Activated CD4-positive, alpha-beta T cell treated with anti-CD3 and anti-CD28 coated beads, Interleukin-2, Interleukin-6, amounts not matched to agents 100 ng/mL and 50 ng/mL, durations not matched to agents 16 hours and 8 hours (primary cell): Measurements from ENCODE around the gene CTSW.
A peak's percentile ranks its signal among the peaks of the same experiment; 100 is the strongest.
"Not testable (repeated sequence)": the region's sequence is repeated elsewhere in the genome, so short reads cannot be mapped to it uniquely, and the experiment has no call there.

Experiments used
- DNase-seq: peaks from one replicate; pipeline ENCODE4 v3.0.0-alpha.2; 2020

The CTSW gene, protein sequence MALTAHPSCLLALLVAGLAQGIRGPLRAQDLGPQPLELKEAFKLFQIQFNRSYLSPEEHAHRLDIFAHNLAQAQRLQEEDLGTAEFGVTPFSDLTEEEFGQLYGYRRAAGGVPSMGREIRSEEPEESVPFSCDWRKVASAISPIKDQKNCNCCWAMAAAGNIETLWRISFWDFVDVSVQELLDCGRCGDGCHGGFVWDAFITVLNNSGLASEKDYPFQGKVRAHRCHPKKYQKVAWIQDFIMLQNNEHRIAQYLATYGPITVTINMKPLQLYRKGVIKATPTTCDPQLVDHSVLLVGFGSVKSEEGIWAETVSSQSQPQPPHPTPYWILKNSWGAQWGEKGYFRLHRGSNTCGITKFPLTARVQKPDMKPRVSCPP

DNA sequence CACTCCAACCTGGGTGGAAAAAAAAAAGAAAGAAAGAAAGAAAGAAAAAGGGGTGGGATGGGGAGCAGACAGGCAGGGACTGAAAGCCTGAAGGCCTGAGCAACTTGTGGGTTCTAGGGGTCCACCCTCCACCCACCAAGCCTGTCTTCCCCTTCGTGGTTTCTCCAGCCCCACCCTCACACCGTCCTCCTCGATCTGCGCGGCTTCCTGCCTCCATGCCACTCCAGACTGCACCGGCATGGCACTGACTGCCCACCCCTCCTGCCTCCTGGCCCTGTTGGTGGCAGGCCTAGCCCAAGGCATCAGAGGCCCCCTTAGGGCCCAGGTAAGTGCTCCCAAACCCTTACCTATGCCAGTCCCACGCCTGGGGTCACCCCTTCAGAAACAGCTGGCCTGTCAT is at the start of gene CTSW:
Gene CTSW (plus strand): TSS at position 221 of the 400 bp plus-strand sequence. CDS start 18 bp downstream, at position 239.
- DNase-seq = no peak

DNA sequence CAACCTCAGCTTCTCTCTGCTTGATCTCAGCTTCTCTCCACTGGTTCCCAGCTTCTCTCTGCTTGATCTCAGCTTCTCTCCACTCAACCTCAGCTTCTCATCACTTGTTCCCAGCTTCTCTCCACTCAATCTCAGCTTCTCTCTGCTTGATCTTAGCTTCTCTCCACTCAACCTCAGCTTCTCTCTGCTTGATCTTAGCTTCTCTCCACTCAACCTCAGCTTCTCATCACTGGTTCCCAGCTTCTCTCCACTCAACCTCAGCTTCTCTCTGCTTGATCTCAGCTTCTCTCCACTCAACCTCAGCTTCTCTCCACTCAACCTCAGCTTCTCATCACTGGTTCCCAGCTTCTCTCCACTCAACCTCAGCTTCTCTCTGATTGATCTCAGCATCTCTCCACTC is 47.4 kb upstream of the CTSW start:
- DNase-seq = not testable (repeated sequence)

DNA sequence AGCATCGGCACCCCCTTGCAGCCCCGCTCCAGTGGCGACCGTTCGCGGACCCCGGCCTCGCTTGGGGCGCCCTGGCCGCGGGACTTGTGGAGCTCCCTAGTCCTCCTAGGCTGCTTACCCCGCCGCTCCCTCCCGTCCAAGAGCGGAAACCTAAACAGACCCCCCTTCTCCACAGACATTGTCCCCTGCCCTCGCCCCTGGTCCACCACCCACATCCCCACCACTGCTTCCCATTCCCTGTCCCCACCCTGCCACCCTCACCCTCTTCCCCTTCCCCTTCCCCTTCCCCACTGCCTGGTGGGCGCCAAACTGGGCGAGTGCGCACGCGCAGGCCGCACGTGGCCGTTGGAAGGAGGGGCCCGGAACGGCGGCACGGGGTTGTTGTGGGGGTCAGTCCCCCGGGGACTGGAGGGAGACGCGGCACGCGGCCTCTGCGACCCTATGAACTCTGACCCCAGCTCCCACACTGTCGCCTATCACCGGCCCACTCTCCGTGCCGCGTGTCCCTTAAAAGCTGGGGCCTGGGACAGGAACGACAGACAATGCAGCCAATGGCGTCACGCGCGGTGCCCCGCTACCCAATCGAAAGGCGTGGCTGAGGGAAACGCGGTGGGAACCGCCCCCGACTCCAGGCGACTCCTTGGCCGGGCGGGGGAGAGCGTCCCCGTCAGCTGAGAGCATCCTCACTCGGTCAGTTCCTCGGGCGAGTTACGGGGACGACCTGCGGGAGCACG is 46.2 kb upstream of the CTSW start, which contains the start of gene SNX32:
Gene SNX32 (plus strand): TSS at position 667 of the 734 bp plus-strand sequence. CDS start 103 bp downstream, outside the sequence.
- DNase-seq = peak; percentile 97

DNA sequence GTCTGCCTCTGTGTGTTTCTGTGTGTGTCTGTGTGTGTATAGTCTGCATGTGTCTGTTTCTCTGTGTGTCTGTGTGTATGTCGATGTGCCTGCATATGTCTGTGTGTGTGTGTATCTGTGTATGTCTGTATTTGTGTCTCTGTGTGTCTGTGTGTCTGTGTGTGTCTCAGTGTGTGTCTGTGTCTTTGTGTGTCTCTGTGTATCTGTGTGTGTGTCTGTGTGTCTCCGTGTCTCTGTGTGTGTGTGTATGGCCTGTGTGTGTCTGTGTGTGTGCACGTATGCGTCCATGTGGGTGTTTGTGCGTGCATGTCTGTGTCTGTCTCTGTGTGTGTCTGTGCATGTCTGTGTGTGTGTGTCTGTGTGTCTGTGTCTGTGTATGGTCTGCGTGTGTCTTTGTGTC is 45.4 kb upstream of the CTSW start:
- DNase-seq = no peak

DNA sequence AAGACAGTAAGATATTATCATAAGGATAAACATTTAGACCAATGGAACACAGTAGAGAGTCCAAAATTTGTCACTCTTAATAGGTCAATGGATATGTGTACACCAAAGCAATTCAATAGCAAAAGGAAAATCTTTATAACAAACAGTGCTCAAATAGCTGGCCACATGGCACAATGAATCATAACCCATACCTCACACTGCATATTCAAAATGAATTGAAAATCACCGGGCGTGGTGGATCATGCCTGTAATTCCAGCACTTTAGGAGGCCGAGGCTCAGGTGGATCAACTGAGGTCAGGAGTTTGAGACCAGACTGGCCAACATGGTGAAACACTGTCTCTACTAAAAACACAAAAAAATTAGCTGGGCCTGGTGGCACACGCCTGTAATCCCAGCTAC is 37.5 kb upstream of the CTSW start:
- no peak for DNase-seq

DNA sequence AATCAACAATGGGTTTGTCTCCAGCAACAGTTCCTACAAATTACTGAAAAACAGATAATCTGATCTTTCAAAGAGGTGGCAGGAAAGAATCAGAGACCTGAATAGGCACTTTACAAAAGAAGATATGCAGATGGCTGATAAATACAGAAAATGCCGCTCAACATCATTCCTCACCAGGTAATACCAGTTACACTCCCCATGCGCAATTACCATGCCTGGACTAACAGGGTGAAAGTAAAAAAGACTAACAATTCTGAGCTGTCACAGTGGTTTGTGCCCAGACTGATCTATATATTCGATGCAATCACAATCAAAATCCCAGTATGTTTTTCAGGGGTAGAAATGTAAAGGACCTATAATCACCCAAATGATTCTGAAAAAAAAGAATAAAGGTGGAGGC is 35.8 kb upstream of the CTSW start:
- no peak for DNase-seq

DNA sequence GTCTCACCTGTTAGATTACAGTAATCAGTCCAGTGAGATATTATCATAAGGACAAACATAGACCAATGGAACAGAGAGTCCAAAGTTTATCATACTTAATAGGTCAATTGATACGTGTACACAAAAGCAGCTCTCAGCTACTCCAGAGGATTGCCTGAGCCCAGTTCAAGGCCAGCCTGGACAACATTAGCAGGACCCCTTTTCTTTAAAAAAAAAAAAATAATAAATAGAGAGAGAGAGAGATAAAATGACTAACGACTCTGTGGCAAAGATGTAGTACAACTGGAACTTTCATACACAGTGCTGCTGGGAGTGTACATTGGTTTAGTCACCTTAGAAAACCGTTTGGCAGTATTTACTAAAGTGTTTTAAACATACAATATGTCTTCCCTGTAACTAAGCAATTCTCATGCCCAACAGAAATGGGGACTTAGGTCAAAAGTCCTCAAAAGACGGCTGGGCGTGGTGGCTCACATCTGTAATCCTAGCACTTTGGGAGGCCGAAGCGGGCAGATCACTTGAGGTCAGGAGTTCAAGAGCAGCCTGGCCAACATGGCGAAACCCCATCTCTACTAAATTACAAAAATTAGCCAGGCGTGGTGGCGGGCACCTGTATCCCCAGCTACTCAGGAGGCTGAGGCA is 35.3 kb upstream of the CTSW start:
- DNase-seq = no peak

DNA sequence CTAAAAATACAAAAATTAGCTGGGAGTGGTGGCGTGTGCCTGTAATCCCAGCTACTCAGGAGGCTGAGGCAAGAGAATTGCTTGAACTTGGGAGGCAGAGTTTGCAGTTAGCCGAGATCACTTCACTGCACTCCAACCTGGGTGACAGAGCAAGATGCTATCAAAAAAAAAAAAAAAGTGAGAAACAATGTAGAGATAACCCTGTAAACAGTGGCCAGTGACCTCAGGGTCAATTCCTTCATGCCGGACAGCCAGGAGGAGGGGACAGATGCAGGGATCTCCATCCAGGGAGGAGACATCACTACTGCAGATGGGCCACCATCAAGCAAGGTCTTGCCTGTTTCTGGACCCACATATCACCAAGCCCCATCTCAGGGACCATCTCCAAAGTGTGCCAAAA is 31.9 kb upstream of the CTSW start:
- DNase-seq = no peak

DNA sequence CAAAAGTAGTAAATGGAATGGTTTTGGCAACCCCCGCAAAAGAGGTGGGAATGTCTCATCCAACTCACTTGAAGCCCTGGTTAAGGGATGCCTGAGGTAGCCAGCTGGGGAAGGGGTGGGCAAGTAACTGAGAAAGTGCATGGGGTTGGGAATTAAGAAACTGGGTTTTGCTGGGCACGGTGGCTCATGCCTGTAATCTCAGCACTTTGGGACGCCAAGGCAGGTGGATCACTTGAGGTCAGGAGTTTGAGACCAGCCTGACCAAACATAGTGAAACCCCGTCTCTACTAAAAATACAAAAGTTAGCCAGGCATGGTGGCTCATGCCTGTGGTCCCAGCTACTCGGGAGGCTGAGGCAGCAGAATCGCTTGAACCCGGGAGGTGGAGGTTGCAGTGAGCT is 30.9 kb upstream of the CTSW start:
- DNase-seq = not testable (repeated sequence)

DNA sequence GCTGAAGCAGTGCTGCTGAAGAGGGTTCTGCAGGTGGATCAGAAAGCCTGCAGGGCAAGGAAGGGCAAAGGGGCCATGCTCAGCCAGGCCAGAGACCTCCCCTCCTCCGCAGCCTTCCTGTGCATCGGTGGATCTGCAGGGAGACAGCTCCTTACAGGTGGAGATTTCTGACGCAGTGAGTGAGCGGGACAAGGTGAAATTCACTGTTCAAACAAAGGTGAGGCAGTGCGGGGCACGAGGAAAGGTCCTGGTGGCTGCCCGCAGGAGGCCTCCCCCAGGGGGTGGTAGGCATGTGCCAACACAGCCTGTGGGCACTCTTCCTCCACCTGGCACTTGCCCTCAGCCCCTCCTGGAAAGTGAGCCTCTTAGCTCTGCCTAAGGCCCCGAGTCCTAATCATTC is 30.3 kb upstream of the CTSW start:
- DNase-seq = no peak

DNA sequence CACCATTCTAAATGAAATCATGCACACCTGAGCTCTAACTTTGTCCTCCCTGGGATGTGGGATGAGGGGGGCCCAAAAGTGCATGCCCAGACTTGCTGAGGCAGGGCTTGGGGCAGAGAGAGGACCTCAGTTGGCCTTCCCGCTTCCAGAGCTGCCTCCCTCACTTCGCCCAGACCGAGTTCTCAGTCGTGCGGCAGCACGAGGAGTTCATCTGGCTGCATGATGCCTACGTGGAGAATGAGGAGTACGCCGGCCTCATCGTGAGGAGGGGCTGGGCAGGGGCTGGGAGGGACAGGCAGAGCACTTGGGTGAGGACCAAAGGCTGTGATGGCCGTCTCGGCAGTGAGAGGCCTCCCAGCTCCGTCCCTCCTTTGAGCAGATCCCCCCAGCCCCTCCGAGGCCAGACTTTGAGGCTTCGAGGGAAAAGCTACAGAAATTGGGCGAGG is 29.8 kb upstream of the CTSW start:
- DNase-seq = no peak

DNA sequence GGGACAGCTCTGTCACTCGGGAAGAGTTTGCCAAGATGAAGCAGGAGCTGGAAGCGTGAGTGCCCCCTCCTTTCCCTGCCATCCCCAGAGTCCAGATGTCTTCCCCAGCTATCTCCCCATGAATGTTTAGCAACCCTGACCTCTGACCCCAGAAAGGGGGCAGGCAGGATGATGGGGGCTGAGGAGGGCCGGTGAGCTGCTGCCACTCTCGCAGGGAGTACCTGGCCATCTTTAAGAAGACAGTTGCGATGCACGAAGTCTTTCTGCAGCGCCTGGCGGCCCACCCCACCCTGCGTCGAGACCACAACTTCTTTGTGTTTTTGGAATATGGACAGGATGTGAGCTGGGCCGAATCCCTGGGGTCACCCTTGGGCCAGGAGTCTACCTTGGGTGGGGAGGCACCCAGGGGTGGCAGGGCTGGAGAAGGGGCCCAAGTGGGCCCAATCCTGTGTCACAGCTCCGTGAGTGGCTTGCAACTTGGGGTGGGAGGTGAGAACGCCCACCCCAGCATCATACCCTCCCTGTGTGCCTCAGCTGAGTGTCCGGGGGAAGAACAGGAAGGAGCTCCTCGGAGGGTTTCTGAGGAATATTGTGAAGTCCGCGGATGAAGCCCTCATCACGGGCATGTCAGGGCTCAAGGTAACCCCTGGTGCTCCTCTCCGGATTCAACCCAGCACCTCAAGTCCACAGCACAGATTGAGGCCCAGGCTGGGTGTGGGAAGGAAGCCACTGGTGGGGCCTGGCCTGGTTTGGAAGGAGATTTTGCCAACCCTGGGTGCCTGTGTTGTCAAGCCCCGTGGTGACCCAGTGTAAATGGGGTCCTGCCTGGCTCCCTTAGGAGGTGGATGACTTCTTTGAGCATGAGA is 29.2 kb upstream of the CTSW start:
- no peak for DNase-seq

DNA sequence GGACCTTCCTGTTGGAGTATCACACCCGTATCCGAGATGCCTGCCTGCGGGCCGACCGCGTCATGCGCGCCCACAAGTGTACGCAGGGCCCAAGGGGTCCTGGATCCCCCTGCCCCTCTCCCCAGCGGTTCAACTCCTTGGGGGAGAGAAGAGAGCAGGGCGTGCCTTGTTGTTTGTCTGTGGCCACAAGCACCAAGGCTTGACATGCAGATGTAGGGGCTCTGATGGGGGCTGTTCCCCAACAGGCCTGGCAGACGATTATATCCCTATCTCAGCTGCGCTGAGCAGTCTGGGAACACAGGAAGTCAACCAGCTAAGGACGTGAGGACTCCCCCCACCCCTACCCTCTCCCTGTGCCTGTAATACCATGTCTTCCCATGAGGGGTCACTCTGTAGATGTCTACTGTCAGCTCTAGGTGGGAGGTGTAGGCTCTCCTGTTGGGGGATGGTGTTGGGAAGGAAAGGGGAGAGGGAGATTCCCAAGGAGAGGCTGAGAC is 28.5 kb upstream of the CTSW start:
- DNase-seq = peak; percentile 63

DNA sequence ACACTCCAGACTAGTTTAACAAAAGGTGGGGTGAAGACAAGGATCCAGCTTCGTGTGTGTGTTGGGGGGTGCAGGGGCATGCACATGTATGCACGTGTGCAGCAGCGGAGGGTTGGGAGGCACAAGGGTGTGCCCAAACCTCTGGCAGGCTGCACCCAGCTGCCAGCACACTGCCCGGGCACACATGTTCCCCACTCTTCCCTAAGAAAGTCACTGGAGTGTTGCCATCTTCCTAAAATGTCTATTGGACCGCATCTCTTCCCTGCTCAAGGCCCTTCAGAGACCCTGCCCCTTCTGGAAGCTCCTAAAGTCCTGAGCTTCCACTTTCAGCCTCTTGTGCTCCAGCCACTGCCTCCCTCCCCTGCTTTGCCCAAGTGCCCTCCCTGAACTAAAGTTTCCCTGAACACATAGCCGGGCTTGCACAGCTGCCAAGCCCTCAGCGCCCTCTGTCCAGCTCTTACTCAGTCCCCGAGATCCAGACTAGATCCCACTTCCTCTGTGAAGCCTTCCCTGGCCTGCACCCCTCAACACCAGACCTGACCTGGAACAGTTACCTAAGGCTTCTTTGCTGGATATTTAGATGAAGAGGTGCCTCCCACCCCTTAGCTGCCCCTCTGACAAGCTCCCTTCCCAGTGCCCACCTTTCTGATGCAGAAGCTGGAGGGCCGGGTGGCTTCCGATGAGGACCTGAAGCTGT is 27.7 kb upstream of the CTSW start:
- DNase-seq = no peak

DNA sequence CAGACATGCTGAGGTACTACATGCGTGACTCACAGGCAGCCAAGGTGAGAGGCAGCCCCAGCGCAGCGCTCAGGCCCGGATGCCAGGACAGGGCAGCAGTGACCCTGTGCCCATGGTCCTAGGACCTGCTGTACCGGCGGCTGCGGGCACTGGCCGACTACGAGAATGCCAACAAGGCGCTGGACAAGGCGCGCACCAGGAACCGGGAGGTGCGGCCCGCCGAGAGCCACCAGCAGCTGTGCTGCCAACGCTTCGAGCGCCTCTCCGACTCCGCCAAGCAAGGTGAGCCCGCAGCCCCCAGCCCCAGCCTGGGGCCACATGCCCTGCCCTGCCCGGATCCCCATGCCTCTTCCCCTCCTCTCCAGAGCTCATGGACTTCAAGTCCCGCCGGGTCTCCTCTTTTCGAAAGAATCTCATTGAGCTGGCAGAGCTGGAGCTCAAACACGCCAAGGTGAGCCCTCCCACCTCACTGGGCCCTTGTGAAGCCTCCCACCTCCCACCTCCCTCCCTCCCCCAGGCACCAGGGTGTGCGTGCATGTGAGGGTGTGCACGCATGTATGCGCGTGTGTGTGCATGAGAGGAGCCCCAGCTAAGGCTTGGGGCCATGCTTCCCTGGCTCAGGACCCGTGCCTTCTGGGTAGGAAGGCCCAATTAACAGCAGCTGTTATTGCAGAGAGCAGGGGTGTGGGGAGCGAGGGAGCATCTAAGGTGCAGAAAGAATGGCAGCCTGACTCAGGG is 27.0 kb upstream of the CTSW start:
- no peak for DNase-seq

DNA sequence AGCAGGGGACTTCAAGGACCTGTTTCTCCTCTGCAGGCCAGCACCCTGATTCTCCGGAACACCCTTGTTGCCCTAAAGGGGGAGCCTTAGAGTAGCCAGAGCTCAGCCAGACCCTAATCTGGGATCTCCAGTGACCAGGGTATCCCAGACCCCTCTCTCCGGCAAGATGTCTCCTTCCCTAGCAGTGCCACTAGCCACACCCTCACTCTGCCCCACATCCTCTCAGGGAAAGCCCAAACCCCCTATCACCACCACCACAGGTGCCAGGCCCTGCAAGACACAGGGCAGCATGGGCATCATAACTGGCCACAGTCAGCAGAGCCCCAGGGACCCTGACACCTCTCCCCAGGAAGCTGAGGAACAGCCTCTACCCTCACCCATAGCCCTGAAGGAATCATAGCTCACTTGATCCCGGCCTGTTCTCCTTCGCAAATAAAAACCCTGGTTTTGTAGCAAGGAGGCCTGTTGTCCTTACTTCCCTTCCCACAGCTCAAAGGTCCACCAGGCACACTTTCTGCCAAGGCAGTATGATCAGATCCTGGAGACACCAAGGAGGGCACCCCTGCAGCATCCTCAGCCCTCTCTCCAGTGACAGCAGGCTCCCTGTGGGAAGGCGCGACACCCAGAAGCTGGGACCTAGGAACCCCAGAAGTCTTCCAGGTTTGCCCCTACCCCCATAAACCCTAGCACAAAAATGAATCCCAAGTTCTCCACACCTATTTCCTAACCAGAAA is 26.2 kb upstream of the CTSW start:
- no peak for DNase-seq

DNA sequence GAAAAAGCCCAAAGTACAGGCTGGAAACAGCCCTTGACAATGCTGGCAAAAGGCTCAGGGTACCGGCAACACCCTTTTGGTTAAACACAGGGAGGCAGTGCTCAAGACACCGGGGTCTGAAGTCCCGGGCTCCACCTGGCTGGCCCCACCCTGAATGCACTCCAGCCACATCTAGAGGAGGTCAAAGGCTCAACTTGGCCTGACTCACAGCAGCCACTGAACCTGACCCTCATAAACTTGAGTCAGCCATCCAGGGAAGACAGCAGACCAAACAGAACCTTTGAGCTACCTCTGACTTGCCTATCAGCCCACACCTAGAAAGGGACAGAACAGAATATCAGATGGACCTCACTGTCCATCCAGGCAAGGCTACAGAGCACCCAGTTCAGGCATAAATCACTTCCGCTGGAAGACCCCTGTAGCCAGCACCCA is 25.5 kb upstream of the CTSW start:
- no peak for DNase-seq

DNA sequence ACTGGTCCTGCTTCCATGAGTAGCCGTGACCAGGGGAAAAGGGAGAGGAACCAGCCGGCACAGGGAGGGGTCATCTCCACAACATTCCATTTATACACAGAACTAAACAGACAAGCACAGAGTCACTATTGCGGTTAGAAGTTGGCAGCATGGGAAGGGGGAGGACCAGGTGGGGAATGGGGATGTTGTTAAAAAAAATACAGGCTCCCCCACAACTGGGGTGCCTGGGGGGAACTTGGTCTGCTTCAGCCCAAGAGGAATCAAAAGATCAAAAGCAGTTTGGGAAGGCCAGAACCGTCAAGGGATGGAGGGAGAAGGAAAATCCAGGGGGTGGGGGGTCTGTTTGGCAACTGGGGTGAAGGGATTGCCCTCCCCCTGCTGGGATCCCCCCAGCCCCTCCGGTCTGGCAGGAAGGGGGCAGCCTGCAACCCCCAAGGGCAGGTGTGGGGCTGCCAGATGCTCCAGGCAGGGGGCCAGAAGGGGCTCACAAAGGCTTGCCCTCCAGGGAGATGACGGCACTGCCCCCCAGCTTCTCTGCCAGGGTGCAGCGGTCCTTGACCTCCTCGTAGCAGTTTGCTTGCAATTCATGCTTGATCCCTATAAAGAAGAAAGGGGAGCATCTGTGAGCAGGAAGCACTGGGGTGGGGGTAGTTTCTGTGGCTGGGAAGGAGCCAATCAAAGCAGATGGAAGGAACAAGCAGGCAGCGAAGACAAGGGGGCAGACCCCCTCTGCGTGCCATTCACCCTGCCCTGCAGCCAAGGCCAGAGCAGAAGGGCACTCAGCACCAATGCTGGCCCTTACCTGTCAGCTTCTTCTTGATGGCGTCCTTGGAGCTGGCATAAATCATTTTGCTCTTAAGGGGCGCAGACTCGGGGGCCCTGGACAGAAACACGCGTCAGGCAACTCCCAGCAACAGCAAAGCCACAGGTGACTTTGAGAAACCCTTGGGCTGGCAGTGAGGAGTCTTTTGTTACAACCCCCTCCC is 24.5 kb upstream of the CTSW start:
- no peak for DNase-seq

DNA sequence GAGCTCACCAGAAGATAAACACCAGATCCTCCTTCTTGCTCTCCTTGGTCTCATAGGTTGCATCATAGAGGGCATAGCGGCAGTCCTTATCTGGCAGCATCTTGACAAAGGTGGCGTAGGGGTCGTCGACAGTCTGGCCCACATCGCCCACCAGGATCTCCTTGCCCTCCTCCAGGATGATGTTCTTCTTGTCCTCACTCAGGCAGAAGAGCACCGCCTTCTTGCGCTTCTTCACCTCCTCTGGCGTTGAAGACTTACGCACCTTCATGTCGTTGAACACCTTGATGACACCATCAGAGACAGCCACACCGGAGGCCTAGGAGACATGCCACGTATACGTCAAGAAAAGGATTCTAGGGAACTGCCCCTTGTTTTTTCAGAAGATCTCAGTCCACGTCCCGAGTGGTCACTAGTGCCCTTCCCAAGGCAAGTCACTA is 23.7 kb upstream of the CTSW start:
- no peak for DNase-seq
